NCI-H2196 treated with DMSO at 0.1 percent for 48 hours (cell line): Measurements from ENCODE around the gene INTS11.
A peak's percentile ranks its signal among the peaks of the same experiment; 100 is the strongest.
"Not testable (repeated sequence)": the region's sequence is repeated elsewhere in the genome, so short reads cannot be mapped to it uniquely, and the experiment has no call there.

Experiments used
- DNase-seq: peaks from one replicate; lab custom pipeline; 2025; ENCODE audit not compliant: unreplicated experiment; lab: John Stamatoyannopoulos, UW

INTS11 gene

GRCh38 chr1:1324524-1325287 is at the start of gene INTS11, which contains the start of gene CPTP:
Gene INTS11 (minus strand): TSS chr1:1324660. CDS start chr1:1324608, 52 bp downstream.
Gene CPTP (plus strand): TSS chr1:1324802. CDS start chr1:1326911, 2,109 bp downstream.
- DNase-seq, result peak; percentile 86

- DNase-seq, result no peak
Measured at GRCh38 chr1:1373815-1374588, 49.5 kb upstream of the INTS11 start.

- DNase-seq, result no peak
Measured at GRCh38 chr1:1373051-1373814, 48.8 kb upstream of the INTS11 start.

GRCh38 chr1:1371746-1372711 is 47.6 kb upstream of the INTS11 start:
- DNase-seq, result peak; percentile 89

- DNase-seq, result no peak
Measured at GRCh38 chr1:1371364-1371745, 46.9 kb upstream of the INTS11 start.

GRCh38 chr1:1370771-1371300 is 46.4 kb upstream of the INTS11 start:
- no peak for DNase-seq

GRCh38 chr1:1370094-1370493 is 45.6 kb upstream of the INTS11 start:
- DNase-seq, result not testable (repeated sequence)

- DNase-seq, result no peak
Measured at GRCh38 chr1:1367315-1367714, 42.9 kb upstream of the INTS11 start.

GRCh38 chr1:1366699-1367066 is 42.2 kb upstream of the INTS11 start:
- no peak for DNase-seq

GRCh38 chr1:1365875-1366698 is 41.6 kb upstream of the INTS11 start:
- DNase-seq, result no peak

- no peak for DNase-seq
Measured at GRCh38 chr1:1364266-1364665, 39.8 kb upstream of the INTS11 start.

- no peak for DNase-seq
Measured at GRCh38 chr1:1361982-1362423, 37.5 kb upstream of the INTS11 start.

GRCh38 chr1:1361233-1361981 is 36.9 kb upstream of the INTS11 start:
- DNase-seq, result no peak

- no peak for DNase-seq
Measured at GRCh38 chr1:1360506-1361169, 36.2 kb upstream of the INTS11 start.

GRCh38 chr1:1359664-1360468 is 35.4 kb upstream of the INTS11 start:
- no peak for DNase-seq

- DNase-seq, result no peak
Measured at GRCh38 chr1:1359308-1359663, 34.8 kb upstream of the INTS11 start.
